Fibroblast of skin of back (primary cell): ENCODE data around the gene MGA.

ENCODE experiments used
- DNase-seq: peaks from one replicate; pipeline ENCODE4 v3.0.0-alpha.2; 2013

The MGA gene

GRCh38 chr15:41788262-41788661 lies 128.1 kb downstream of the MGA start:
- DNase-seq: no peak

GRCh38 chr15:41789236-41789635 lies 129.0 kb downstream of the MGA start:
- no peak for DNase-seq

GRCh38 chr15:41789662-41790061 lies 129.5 kb downstream of the MGA start:
- DNase-seq: no peak

GRCh38 chr15:41790169-41790568 lies 130.0 kb downstream of the MGA start:
- no peak for DNase-seq

- DNase-seq: peak; percentile 80
Observed at GRCh38 chr15:41790756-41791546, 130.7 kb downstream of the MGA start.

GRCh38 chr15:41791547-41791937 lies 131.3 kb downstream of the MGA start:
- DNase-seq: no peak

GRCh38 chr15:41792000-41792637 lies 131.9 kb downstream of the MGA start:
- DNase-seq: no peak

GRCh38 chr15:41794081-41794480 lies 133.9 kb downstream of the MGA start:
- DNase-seq: peak; percentile 56

- peak; percentile 57 for DNase-seq
Observed at GRCh38 chr15:41795996-41796856, 136.0 kb downstream of the MGA start.

GRCh38 chr15:41797201-41797944 lies 137.2 kb downstream of the MGA start:
- DNase-seq: no peak

- DNase-seq: no peak
Observed at GRCh38 chr15:41798607-41799487, 138.6 kb downstream of the MGA start.

GRCh38 chr15:41799488-41799805 lies 139.2 kb downstream of the MGA start:
- DNase-seq: no peak

GRCh38 chr15:41801185-41801584 lies 141.0 kb downstream of the MGA start:
- DNase-seq: no peak

- DNase-seq: peak; percentile 46
Observed at GRCh38 chr15:41801850-41802455, 141.7 kb downstream of the MGA start.

GRCh38 chr15:41804361-41804760 lies 144.2 kb downstream of the MGA start:
- no peak for DNase-seq

GRCh38 chr15:41804916-41805666 lies 144.9 kb downstream of the MGA start:
- no peak for DNase-seq

GRCh38 chr15:41805711-41806110 lies 145.5 kb downstream of the MGA start:
- DNase-seq: no peak

GRCh38 chr15:41806291-41807181 lies 146.3 kb downstream of the MGA start:
- no peak for DNase-seq

GRCh38 chr15:41809121-41809520 lies 148.9 kb downstream of the MGA start:
- DNase-seq: peak; percentile 35
